Measurements from ENCODE around the gene SPDYC.

GRCh38 chr11:65170058-65170534, at the start of gene SPDYC:
- TF ChIP-seq CTCF (IDR thresholded peaks at IDR 0.05), result no peak
- TF ChIP-seq POLR2A (IDR thresholded peaks at IDR 0.05), result no peak

All from testis (tissue), 2 donors.